ENCODE data around the gene PDGFB.

Gene PDGFB

GRCh38 chr22:39266398-39267030 lies 21.7 kb upstream of the PDGFB start:
- H3K27me3 Mint-ChIP-seq: no peaks in the 10 kb centered on the region
- no peaks in the 10 kb centered on the region for H3K9me3 Mint-ChIP-seq
- H3K27ac Mint-ChIP-seq: no peak overlapping the region
- peaks cover 6% of the 10 kb centered on the region for H3K36me3 Mint-ChIP-seq
- no peak overlapping the region for H3K4me3 Mint-ChIP-seq
- H3K4me1 Mint-ChIP-seq: no peaks in the 10 kb centered on the region

GRCh38 chr22:39265143-39265886 lies 20.5 kb upstream of the PDGFB start:
- H3K4me3 Mint-ChIP-seq: no peak overlapping the region
- H3K27ac Mint-ChIP-seq: no peak overlapping the region
- no peaks in the 10 kb centered on the region for H3K27me3 Mint-ChIP-seq
- H3K4me1 Mint-ChIP-seq: no peaks in the 10 kb centered on the region
- H3K36me3 Mint-ChIP-seq: peaks cover 4% of the 10 kb centered on the region
- no peaks in the 10 kb centered on the region for H3K9me3 Mint-ChIP-seq

- Mint-ChIP-seq H3K9me3 (no peaks in the 10 kb centered on the region), H3K27me3 (no peaks in the 10 kb centered on the region), H3K4me1 (no peaks in the 10 kb centered on the region), H3K4me3 (no peak overlapping the region), H3K27ac (peak overlapping the region; percentile 55), H3K36me3 (peaks cover 4% of the 10 kb centered on the region)
Observed at GRCh38 chr22:39264349-39265038, 19.7 kb upstream of the PDGFB start.

GRCh38 chr22:39263626-39264348 lies 19.0 kb upstream of the PDGFB start:
- Mint-ChIP-seq H3K4me3 (no peak overlapping the region), H3K27me3 (no peaks in the 10 kb centered on the region), H3K4me1 (no peaks in the 10 kb centered on the region), H3K9me3 (no peaks in the 10 kb centered on the region), H3K27ac (peak overlapping the region; percentile 55), H3K36me3 (peaks cover 4% of the 10 kb centered on the region)

- Mint-ChIP-seq H3K9me3 (no peaks in the 10 kb centered on the region), H3K36me3 (peaks cover 4% of the 10 kb centered on the region), H3K4me3 (no peak overlapping the region), H3K4me1 (peaks cover 9% of the 10 kb centered on the region), H3K27ac (no peak overlapping the region), H3K27me3 (peaks cover 5% of the 10 kb centered on the region)
Observed at GRCh38 chr22:39259666-39260065, 14.9 kb upstream of the PDGFB start.

GRCh38 chr22:39257901-39258475 lies 13.2 kb upstream of the PDGFB start:
- Mint-ChIP-seq H3K27me3 (peaks cover 6% of the 10 kb centered on the region), H3K4me1 (peaks cover 15% of the 10 kb centered on the region), H3K9me3 (no peaks in the 10 kb centered on the region), H3K27ac (no peak overlapping the region), H3K36me3 (peaks cover 4% of the 10 kb centered on the region), H3K4me3 (no peak overlapping the region)

- H3K36me3 Mint-ChIP-seq: no peaks in the 10 kb centered on the region
- peaks cover 23% of the 10 kb centered on the region for H3K4me1 Mint-ChIP-seq
- no peaks in the 10 kb centered on the region for H3K9me3 Mint-ChIP-seq
- H3K27me3 Mint-ChIP-seq: peaks cover 8% of the 10 kb centered on the region
- no peak overlapping the region for H3K27ac Mint-ChIP-seq
- H3K4me3 Mint-ChIP-seq: no peak overlapping the region
Observed at GRCh38 chr22:39256979-39257378, 12.2 kb upstream of the PDGFB start.

GRCh38 chr22:39256186-39256552 lies 11.4 kb upstream of the PDGFB start:
- no peak overlapping the region for H3K4me3 Mint-ChIP-seq
- H3K9me3 Mint-ChIP-seq: no peaks in the 10 kb centered on the region
- H3K27ac Mint-ChIP-seq: no peak overlapping the region
- no peaks in the 10 kb centered on the region for H3K36me3 Mint-ChIP-seq
- H3K27me3 Mint-ChIP-seq: peaks cover 8% of the 10 kb centered on the region
- peaks cover 28% of the 10 kb centered on the region for H3K4me1 Mint-ChIP-seq

GRCh38 chr22:39255449-39256185 lies 10.8 kb upstream of the PDGFB start:
- Mint-ChIP-seq H3K27ac (peak overlapping the region; percentile 11), H3K36me3 (no peaks in the 10 kb centered on the region), H3K4me3 (no peak overlapping the region), H3K9me3 (no peaks in the 10 kb centered on the region), H3K4me1 (peaks cover 28% of the 10 kb centered on the region), H3K27me3 (peaks cover 8% of the 10 kb centered on the region)

GRCh38 chr22:39254789-39255298 lies 10.1 kb upstream of the PDGFB start:
- Mint-ChIP-seq H3K4me3 (peak overlapping the region; percentile 11), H3K36me3 (no peaks in the 10 kb centered on the region), H3K9me3 (no peaks in the 10 kb centered on the region), H3K4me1 (peaks cover 28% of the 10 kb centered on the region), H3K27ac (no peak overlapping the region), H3K27me3 (peaks cover 11% of the 10 kb centered on the region)

- peaks cover 12% of the 10 kb centered on the region for H3K27me3 Mint-ChIP-seq
- H3K36me3 Mint-ChIP-seq: no peaks in the 10 kb centered on the region
- peaks cover 28% of the 10 kb centered on the region for H3K4me1 Mint-ChIP-seq
- H3K9me3 Mint-ChIP-seq: no peaks in the 10 kb centered on the region
- H3K4me3 Mint-ChIP-seq: no peak overlapping the region
- no peak overlapping the region for H3K27ac Mint-ChIP-seq
Observed at GRCh38 chr22:39254122-39254521, 9.3 kb upstream of the PDGFB start.

GRCh38 chr22:39253435-39254070 lies 8.8 kb upstream of the PDGFB start:
- no peak overlapping the region for H3K27ac Mint-ChIP-seq
- no peaks in the 10 kb centered on the region for H3K36me3 Mint-ChIP-seq
- peaks cover 12% of the 10 kb centered on the region for H3K27me3 Mint-ChIP-seq
- no peak overlapping the region for H3K4me3 Mint-ChIP-seq
- no peaks in the 10 kb centered on the region for H3K9me3 Mint-ChIP-seq
- H3K4me1 Mint-ChIP-seq: peaks cover 28% of the 10 kb centered on the region

GRCh38 chr22:39252461-39253434 lies 8.0 kb upstream of the PDGFB start:
- H3K4me3 Mint-ChIP-seq: no peak overlapping the region
- peaks cover 28% of the 10 kb centered on the region for H3K4me1 Mint-ChIP-seq
- no peaks in the 10 kb centered on the region for H3K36me3 Mint-ChIP-seq
- H3K9me3 Mint-ChIP-seq: no peaks in the 10 kb centered on the region
- H3K27ac Mint-ChIP-seq: no peak overlapping the region
- H3K27me3 Mint-ChIP-seq: peaks cover 12% of the 10 kb centered on the region
